H9 (cell line): Measurements from ENCODE around the gene CCDC138. TPM values are rescaled to one million over a fixed set of nuclear protein-coding genes. Genes with fewer than 3 reads are reported as not detected.

Experiments used
- DNase-seq: peaks from one replicate; pipeline ENCODE4 v3.0.0-alpha.2; 2017
- H2AFZ ChIP-seq: one replicate; pipeline ENCODE4 v1.6.1; 2013; ENCODE audit warnings: mild to moderate bottlenecking, low read length, control low read depth, moderate library complexity
- H2AK5ac ChIP-seq: 2 replicates; pipeline ENCODE4 v1.6.1; 2013; ENCODE audit warnings: low read length, control low read depth, mixed read lengths; ENCODE audit not compliant: insufficient read length
- H2BK120ac ChIP-seq: one replicate; pipeline ENCODE4 v1.6.1; 2013; ENCODE audit warnings: low read depth, mild to moderate bottlenecking, low read length, control low read depth, inconsistent platforms; ENCODE audit not compliant: poor library complexity, severe bottlenecking
- H2BK12ac ChIP-seq: 2 replicates; pipeline ENCODE4 v1.6.1; 2013; ENCODE audit warnings: low read length, control low read depth, mixed read lengths, low read depth; ENCODE audit not compliant: insufficient read length
- H2BK15ac ChIP-seq: 2 replicates; pipeline ENCODE4 v1.6.1; 2013; ENCODE audit warnings: low read depth, low read length, control low read depth
- H2BK20ac ChIP-seq: one replicate; pipeline ENCODE4 v1.6.1; 2013; ENCODE audit warnings: low read depth, mild to moderate bottlenecking, low read length, control low read depth, inconsistent platforms; ENCODE audit not compliant: poor library complexity, severe bottlenecking
- H2BK5ac ChIP-seq: 2 replicates; pipeline ENCODE4 v1.6.1; 2013; ENCODE audit warnings: low read length, control low read depth, mixed read lengths; ENCODE audit not compliant: insufficient read length
- H3K14ac ChIP-seq: 2 replicates; pipeline ENCODE4 v1.6.1; 2013; ENCODE audit warnings: low read length, control low read depth; ENCODE audit not compliant: insufficient read depth
- H3K18ac ChIP-seq: 2 replicates; pipeline ENCODE4 v1.6.1; 2013; ENCODE audit warnings: low read depth, mild to moderate bottlenecking, mixed read lengths, low read length, control low read depth; ENCODE audit not compliant: insufficient read length
- H3K23ac ChIP-seq: 2 replicates; pipeline ENCODE4 v1.6.1; 2013; ENCODE audit warnings: low read length, control low read depth, mixed read lengths, low read depth; ENCODE audit not compliant: insufficient read length
- H3K23me2 ChIP-seq: 2 replicates; pipeline ENCODE4 v1.6.1; 2013; ENCODE audit warnings: low read depth, mild to moderate bottlenecking, mixed read lengths, low read length, control low read depth; ENCODE audit not compliant: insufficient read length, poor library complexity, severe bottlenecking
- H3K27ac ChIP-seq: 2 replicates; pipeline ENCODE4 v1.5.1; 2013; ENCODE audit warnings: low read length, control low read depth, mixed read lengths, low read depth; ENCODE audit not compliant: insufficient read length
- H3K27me3 ChIP-seq: 2 replicates; pipeline ENCODE4 v1.6.1; 2013; ENCODE audit warnings: low read length, control low read depth, inconsistent platforms; ENCODE audit not compliant: insufficient read depth
- H3K4ac ChIP-seq: 2 replicates; pipeline ENCODE4 v1.6.1; 2013; ENCODE audit warnings: low read depth, mild to moderate bottlenecking, control low read depth, inconsistent platforms, low read length, moderate library complexity
- H3K4me1 ChIP-seq: 2 replicates; pipeline ENCODE4 v1.6.1; 2013; ENCODE audit warnings: low read length, control low read depth, inconsistent platforms; ENCODE audit not compliant: insufficient read depth
- H3K4me2 ChIP-seq: 2 replicates; pipeline ENCODE4 v1.6.1; 2013; ENCODE audit warnings: low read length, control low read depth, mixed read lengths; ENCODE audit not compliant: insufficient read length, insufficient read depth
- H3K56ac ChIP-seq: 2 replicates; pipeline ENCODE4 v1.6.1; 2013; ENCODE audit warnings: low read depth, mild to moderate bottlenecking, mixed read lengths, low read length, control low read depth; ENCODE audit not compliant: insufficient read length
- H3K79me1 ChIP-seq: 2 replicates; pipeline ENCODE4 v1.6.1; 2013; ENCODE audit warnings: low read depth, mild to moderate bottlenecking, moderate library complexity, low read length, control low read depth, inconsistent platforms; ENCODE audit not compliant: insufficient read depth, poor library complexity, severe bottlenecking
- H3K79me2 ChIP-seq: 2 replicates; pipeline ENCODE4 v1.6.1; 2013; ENCODE audit warnings: low read length, control low read depth, inconsistent platforms; ENCODE audit not compliant: insufficient read depth
- H3K9ac ChIP-seq: 2 replicates; pipeline ENCODE4 v1.6.1; 2013; ENCODE audit warnings: low read length, control low read depth, mixed read lengths; ENCODE audit not compliant: insufficient read length; ENCODE audit errors: extremely low read depth
- H3K9me3 ChIP-seq: one replicate; pipeline ENCODE4 v1.6.1; 2013; ENCODE audit warnings: low read depth, low read length, inconsistent platforms; ENCODE audit not compliant: control insufficient read depth
- H3T11ph ChIP-seq: one replicate; pipeline ENCODE4 v1.6.1; 2013; ENCODE audit warnings: mild to moderate bottlenecking, low read length, control low read depth, inconsistent platforms
- H4K20me1 ChIP-seq: one replicate; pipeline ENCODE4 v1.6.1; 2013; ENCODE audit not compliant: control insufficient read depth, insufficient read length, insufficient read depth
- H4K5ac ChIP-seq: 2 replicates; pipeline ENCODE4 v1.6.1; 2013; ENCODE audit warnings: low read depth, mild to moderate bottlenecking, mixed read lengths, low read length, control low read depth; ENCODE audit not compliant: insufficient read length
- H4K8ac ChIP-seq: replicated peaks from 2 replicates; pipeline ENCODE4 v1.6.1; 2013; ENCODE audit warnings: low read length, control low read depth, mixed read lengths, low read depth; ENCODE audit not compliant: insufficient read length
- H4K91ac ChIP-seq: 2 replicates; pipeline ENCODE4 v1.6.1; 2013; ENCODE audit warnings: low read depth, mild to moderate bottlenecking, moderate library complexity, mixed read lengths, low read length, control low read depth; ENCODE audit not compliant: insufficient read length
- H3K27ac Mint-ChIP-seq, 3 experiments: 2 replicates in 2 of 3; 3 replicates in 1 of 3; pipeline ENCODE4 v1.8.0; 2020 to 2021; ENCODE audit warnings: mixed read lengths in 3 of 3, mild to moderate bottlenecking in 1 of 3, moderate library complexity in 1 of 3
- H3K27me3 Mint-ChIP-seq: 2 replicates; pipeline ENCODE4 v1.8.0; 2021; ENCODE audit warnings: low read depth, mild to moderate bottlenecking, moderate library complexity, mixed read lengths
- H3K36me3 Mint-ChIP-seq, 3 experiments: 2 replicates in 2 of 3; 3 replicates in 1 of 3; pipeline ENCODE4 v1.8.0; 2020 to 2021; ENCODE audit warnings: low read depth in 3 of 3, mixed read lengths in 3 of 3; ENCODE audit not compliant: insufficient read depth in 1 of 3
- H3K4me1 Mint-ChIP-seq, 2 experiments: 2 replicates each; pipeline ENCODE4 v1.8.0; 2020; ENCODE audit warnings: mixed read lengths in 2 of 2
- H3K4me3 Mint-ChIP-seq, 2 experiments: 2 replicates in 1 of 2; 3 replicates in 1 of 2; pipeline ENCODE4 v1.8.0; 2020 to 2021; ENCODE audit warnings: mild to moderate bottlenecking in 2 of 2, mixed read lengths in 2 of 2, moderate library complexity in 1 of 2
- H3K9me3 Mint-ChIP-seq, 2 experiments: 2 replicates in 1 of 2; 3 replicates in 1 of 2; pipeline ENCODE4 v1.8.0; 2020; ENCODE audit warnings: mild to moderate bottlenecking in 2 of 2, mixed read lengths in 2 of 2, moderate library complexity in 1 of 2
- CTCF ChIP-seq: fragments of 200-600 bp; sonication (generic); conservative IDR thresholded peaks from 3 replicates; pipeline ENCODE4 v1.8.0; 2021; ENCODE audit warnings: antibody characterized with exemption, mild to moderate bottlenecking
- WGBS: extraction: QIAGEN DNeasy Blood & Tissue Kit; methylation state at CpG from one replicate; pipeline ENCODE4 v1.1.7; 2013; ENCODE audit warnings: missing lambda C conversion rate, low lambda C conversion rate, mixed read lengths; ENCODE audit not compliant: insufficient read length; ENCODE audit errors: extremely low coverage; 5-methylcytosine and 5-hydroxymethylcytosine counted together
- total RNA-seq: library from RNA; stranded (reverse); gene quantifications from 2 replicates; pipeline ENCODE4 v1.2.1, GENCODE V29; 2021

CCDC138 gene
- total RNA-seq, 1 experiment from 2014 or later: 32.7 TPM

- Mint-ChIP-seq H3K27me3 (peaks cover 2% of the 10 kb centered on the region; the same call in 1 of the 2 replicates), H3K9me3 (no peaks in the 10 kb centered on the region), H3K36me3 (no peaks in the 10 kb centered on the region), H3K4me3 (no peak overlapping the region), H3K27ac (no peak overlapping the region), H3K4me1 (peaks cover 7 to 25% of the 10 kb centered on the region in 2 experiments; a peak in 3 of 4 replicates)
- H3K27me3 ChIP-seq: no peaks in the 10 kb centered on the region
- H2BK120ac ChIP-seq: no peak overlapping the region
- no peak overlapping the region for H2AK5ac ChIP-seq
- H4K91ac ChIP-seq: no peak overlapping the region
- no peak overlapping the region for H3K18ac ChIP-seq
- no CpG with 5 or more reads among the region's 12 CpGs for WGBS
- no peaks in the 10 kb centered on the region for H3K79me1 ChIP-seq
- no peak overlapping the region for H4K8ac ChIP-seq
- H3K27ac ChIP-seq: no peak overlapping the region
- H2AFZ ChIP-seq: no peak overlapping the region
- H3K4me2 ChIP-seq: no peak overlapping the region
- H2BK20ac ChIP-seq: no peak overlapping the region
- no peaks in the 10 kb centered on the region for H3K4me1 ChIP-seq
- no peak overlapping the region for H2BK12ac ChIP-seq
- H2BK5ac ChIP-seq: no peak overlapping the region
- peak; percentile 31 for DNase-seq
- H3K9ac ChIP-seq: no peak overlapping the region
- no peaks in the 10 kb centered on the region for H4K20me1 ChIP-seq
- no peak overlapping the region for H3K56ac ChIP-seq
- no peaks in the 10 kb centered on the region for H3K9me3 ChIP-seq
- no peak overlapping the region for H3T11ph ChIP-seq
- no peak overlapping the region for H3K23ac ChIP-seq
- H3K79me2 ChIP-seq: no peaks in the 10 kb centered on the region
- H4K5ac ChIP-seq: no peak overlapping the region
- no peak overlapping the region for H3K14ac ChIP-seq
- no peak overlapping the region for H2BK15ac ChIP-seq
- no peak overlapping the region for H3K4ac ChIP-seq
- no peaks in the 10 kb centered on the region for H3K23me2 ChIP-seq
- TF ChIP-seq CTCF: no peak
Observed at GRCh38 chr2:108923019-108923700, 136.6 kb downstream of the CCDC138 start.
